GM12878 (cell line): ENCODE measurements around the gene SREK1. TPM values are rescaled to one million over a fixed set of nuclear protein-coding genes. Genes with fewer than 3 reads are reported as not detected.

ENCODE experiments used
- ATAC-seq: fragments of 200-7000 bp; cut with Tn5 transposase; 3 replicates; pipeline ENCODE4 v1.9.1; 2020; ENCODE audit warnings: mild to moderate bottlenecking, moderate library complexity
- BruUV-seq: library from RNA; stranded (reverse); fragments of 400-500 nt; replicated peaks from 2 replicates; lab custom pipeline; 2021; lab: Mats Ljungman, UMichigan
- CTCF ChIA-PET: fragments of 300-600 bp; sonication (Branson Sonifier 250); formaldehyde crosslinking; extraction: SDS; loops from one replicate; lab custom pipeline; 2021; ENCODE audit warnings: inconsistent platforms; lab: Yijun Ruan, JAX
- POLR2A ChIA-PET: fragments of 350-600 bp; formaldehyde crosslinking; extraction: SDS; loops from one replicate; lab custom pipeline; 2021; ENCODE audit warnings: inconsistent platforms; lab: Charles Lee
- RAD21 ChIA-PET: fragments of 300-600 bp; sonication (Branson Sonifier 250); formaldehyde crosslinking; loops from one replicate; lab custom pipeline; 2023; ENCODE audit warnings: antibody characterized with exemption; ENCODE audit not compliant: unreplicated experiment; lab: Charles Lee
- SMC1A ChIA-PET: fragments of 300-600 bp; sonication (Branson Sonifier 250); formaldehyde crosslinking; loops from one replicate; lab custom pipeline; 2023; ENCODE audit not compliant: unreplicated experiment, uncharacterized antibody; lab: Charles Lee
- DNase-seq: peaks from one replicate; pipeline ENCODE4 v3.0.0-alpha.2; 2011; ENCODE audit warnings: low read depth, low spot score
- FAIRE-seq: peaks from 3 replicates; lab custom pipeline; 2011; peaks lifted over from hg19 to GRCh38; lab: Jason Lieb, UNC
- H2AFZ ChIP-seq: 2 replicates; pipeline ENCODE4 v1.6.0; 2011; ENCODE audit warnings: low read depth, low read length, control low read depth; ENCODE audit not compliant: control insufficient read depth
- H3K27ac ChIP-seq: 2 replicates; pipeline ENCODE4 v1.5.1; 2011; ENCODE audit warnings: control low read depth; ENCODE audit not compliant: control insufficient read depth, insufficient read depth
- H3K27me3 ChIP-seq, 2 experiments: replicated peaks in 1 of 2; 2 replicates each; pipeline versions ENCODE4 v1.6.0 to v1.6.1; 2011; ENCODE audit warnings: low read length in 1 of 2; ENCODE audit not compliant: control insufficient read depth in 2 of 2, insufficient read depth in 2 of 2
- H3K36me3 ChIP-seq, 2 experiments: 2 replicates each; pipeline ENCODE4 v1.5.1; 2011; ENCODE audit warnings: low read length in 1 of 2; ENCODE audit not compliant: control insufficient read depth in 2 of 2, insufficient read depth in 2 of 2
- H3K4me1 ChIP-seq: 2 replicates; pipeline ENCODE4 v1.6.1; 2011; ENCODE audit warnings: mild to moderate bottlenecking, low read length, moderate library complexity, mixed read lengths; ENCODE audit not compliant: control insufficient read depth, insufficient read depth
- H3K4me2 ChIP-seq: 2 replicates; pipeline ENCODE4 v1.6.0; 2011; ENCODE audit warnings: control low read depth; ENCODE audit not compliant: control insufficient read depth, insufficient read depth
- H3K4me3 ChIP-seq: fragments of 200-600 bp; sonication (generic); 2 replicates; pipeline ENCODE4 v1.5.1; 2016
- H3K79me2 ChIP-seq: 2 replicates; pipeline ENCODE4 v1.6.0; 2011; ENCODE audit warnings: low read length; ENCODE audit not compliant: control insufficient read depth, insufficient read depth
- H3K9ac ChIP-seq: 2 replicates; pipeline ENCODE4 v1.8.0; 2011; ENCODE audit warnings: low read length, control low read depth, mixed read lengths; ENCODE audit not compliant: control insufficient read depth, insufficient read depth
- H3K9me3 ChIP-seq: replicated peaks from 3 replicates; pipeline ENCODE4 v1.5.1; 2011; ENCODE audit warnings: mild to moderate bottlenecking, low read length; ENCODE audit not compliant: control insufficient read depth, insufficient read depth
- H4K20me1 ChIP-seq: 2 replicates; pipeline ENCODE4 v1.6.0; 2011; ENCODE audit not compliant: control insufficient read depth, insufficient read depth
- ASH2L ChIP-seq: fragments of 300-600, 200-600 bp; sonication (generic); IDR thresholded peaks from 2 replicates; pipeline ENCODE4 v1.6.1; 2017; ENCODE audit warnings: low read depth, mild to moderate bottlenecking, borderline replicate concordance
- BHLHE40 ChIP-seq, 2 experiments: fragments of 450-650 bp in 1 of 2; IDR thresholded peaks; 2 replicates each; pipeline ENCODE4 v1.6.1; 2011 to 2017; ENCODE audit warnings: low read depth in 2 of 2, borderline replicate concordance in 1 of 2, improper control_type of control experiment in 1 of 2, low read length in 1 of 2, mild to moderate bottlenecking in 1 of 2
- CBFB ChIP-seq: IDR thresholded peaks from 2 replicates; pipeline ENCODE4 v1.6.1; 2016; ENCODE audit warnings: antibody characterized with exemption, low read depth
- CUX1 ChIP-seq: IDR thresholded peaks from 2 replicates; pipeline ENCODE4 v1.6.1; 2012; ENCODE audit warnings: improper control_type of control experiment, low read depth, low read length; ENCODE audit not compliant: insufficient replicate concordance
- ESRRA ChIP-seq: IDR thresholded peaks from 2 replicates; pipeline ENCODE4 v1.6.1; 2012; ENCODE audit warnings: mild to moderate bottlenecking, low read length, improper control_type of control experiment
- ETV6 ChIP-seq, 2 experiments: fragments of 450-650 bp in 1 of 2; IDR thresholded peaks in 1 of 2; conservative IDR thresholded peaks in 1 of 2; 2 replicates each; pipeline ENCODE4 v1.6.1; 2014; ENCODE audit warnings: antibody characterized with exemption in 1 of 2, borderline replicate concordance in 1 of 2, low read depth in 1 of 2, mild to moderate bottlenecking in 1 of 2, moderate library complexity in 1 of 2
- HSF1 ChIP-seq: fragments of 150-350 bp; IDR thresholded peaks from 2 replicates; pipeline ENCODE4 v1.6.1; 2014; ENCODE audit warnings: mild to moderate bottlenecking, low read depth, low read length
- NFIC ChIP-seq: IDR thresholded peaks from 2 replicates; pipeline ENCODE4 v1.6.1; 2012; ENCODE audit warnings: low read depth, mild to moderate bottlenecking, inconsistent platforms, low read length, moderate library complexity
- NR2C2 ChIP-seq: IDR thresholded peaks from 2 replicates; pipeline ENCODE4 v1.6.1; 2011; ENCODE audit warnings: borderline replicate concordance, low read depth; ENCODE audit not compliant: control insufficient read depth, insufficient read length
- RB1 ChIP-seq: fragments of 450-650 bp; formaldehyde crosslinking; IDR thresholded peaks from 2 replicates; pipeline ENCODE4 v1.6.1; 2017; ENCODE audit warnings: mild to moderate bottlenecking, borderline replicate concordance
- RELA ChIP-seq: fragments of 450-650 bp; IDR thresholded peaks from 2 replicates; pipeline ENCODE4 v1.8.0; 2014; ENCODE audit warnings: borderline replicate concordance; ENCODE audit not compliant: partially characterized antibody
- SKIL ChIP-seq: fragments of 450-650 bp; IDR thresholded peaks from 2 replicates; pipeline ENCODE4 v1.6.1; 2017; ENCODE audit warnings: mild to moderate bottlenecking, low read depth, inconsistent platforms; ENCODE audit not compliant: poor library complexity, severe bottlenecking
- TBL1XR1 ChIP-seq: IDR thresholded peaks from 2 replicates; pipeline ENCODE4 v1.6.1; 2012; ENCODE audit warnings: low read depth, low read length, improper control_type of control experiment
- WRNIP1 ChIP-seq: IDR thresholded peaks from 2 replicates; pipeline ENCODE4 v1.6.1; 2011; ENCODE audit warnings: low read depth, low read length, improper control_type of control experiment, borderline replicate concordance
- ZZZ3 ChIP-seq: IDR thresholded peaks from 2 replicates; pipeline ENCODE4 v1.6.1; 2011; ENCODE audit warnings: low read depth; ENCODE audit not compliant: control insufficient read depth, insufficient read length
- WGBS: methylation state at CpG from one replicate; pipeline ENCODE4 v1.1.6; 2016; ENCODE audit warnings: low lambda C conversion rate; ENCODE audit not compliant: insufficient replicate concordance, insufficient coverage; ENCODE audit errors: missing lambda C conversion rate; 5-methylcytosine and 5-hydroxymethylcytosine counted together
- in situ Hi-C: fragments of 300-500 bp; cut with MboI; formaldehyde crosslinking; loops from 9 replicates; pipeline ENCODE4 v1.14.3; 2018; ENCODE audit warnings: mixed read lengths
- intact Hi-C: fragments of 100-400 bp; cut with micrococcal nuclease; formaldehyde crosslinking; loops from one replicate; pipeline ENCODE4 v1.14.2; 2022; ENCODE audit not compliant: unreplicated experiment
- polyA plus RNA-seq, 11 experiments: library from polyadenylated mRNA; depleted of rRNA in 4 of 11; unstranded in 6 of 11; stranded (reverse) in 5 of 11; fragments of >200 nt; fragmentation: Nextera tagmentation in 4 of 11; fragmentation: Illumina TruSeq in 1 of 11; extraction: Ambion mirVana in 4 of 11; extraction: Trizol in 1 of 11; gene quantifications; 1 replicate in 1 of 11; 2 replicates in 10 of 11; pipeline versions ENCODE4 v1.2.1 to v1.2.3, GENCODE V29; 2011 to 2016; ENCODE audit warnings: inconsistent platforms in 2 of 11, missing spikeins in 2 of 11, low read depth in 1 of 11
- total RNA-seq, 4 experiments: library from RNA; depleted of rRNA in 3 of 4; stranded (reverse); fragments of >200 nt in 3 of 4; fragmentation: Illumina TruSeq in 1 of 4; extraction: Trizol in 1 of 4; gene quantifications; 2 replicates each; pipeline versions ENCODE4 v1.2.1 to v1.2.3, GENCODE V29; 2013 to 2021

Gene SREK1
- total and polyA plus RNA-seq, 10 of the 15 experiments (the other 5 are each of a cell fraction or from before 2014, with no cell fraction given), result 30.7 to 100 (median 61.5) TPM

GRCh38 chr5:66157046-66157445, 12.9 kb downstream of the SREK1 start:
- intact Hi-C loops, result no loop called here
- DNase-seq, result no peak
- no peak overlapping the region for H3K27ac ChIP-seq
- TF ChIP-seq ZZZ3, result no peak
- TF ChIP-seq SKIL, result no peak
- TF ChIP-seq NFIC, result no peak
- TF ChIP-seq CUX1, result no peak
- TF ChIP-seq ETV6 (conservative IDR thresholded peaks at IDR 0.05 in 1 of 2, IDR thresholded peaks at IDR 0.05 in 1 of 2; ENCODE audit: borderline replicate concordance in 1 of 2, low read depth in 1 of 2), result no peak
- TF ChIP-seq NR2C2, result no peak
- no peak for TF ChIP-seq CBFB
- TF ChIP-seq RELA, result no peak
- no peak for TF ChIP-seq TBL1XR1
- no peak for TF ChIP-seq HSF1
- TF ChIP-seq ASH2L, result no peak
- no peak for TF ChIP-seq RB1
- no peak for TF ChIP-seq BHLHE40 (IDR thresholded peaks at IDR 0.05; ENCODE audit: borderline replicate concordance in 1 of 2, low read depth in 2 of 2, low read length in 1 of 2)
- TF ChIP-seq ESRRA, result no peak
- TF ChIP-seq WRNIP1, result no peak
- TF ChIP-seq, all 136 proteins: peak for 0
- Histone ChIP-seq H3K4me1 (no peaks in the 10 kb centered on the region), H3K36me3 (peaks cover 1 to 28% of the 10 kb centered on the region in 2 experiments), H3K4me2 (no peak overlapping the region), H2AFZ (no peak overlapping the region), H3K27me3 (no peaks in the 10 kb centered on the region), H3K9me3 (no peaks in the 10 kb centered on the region), H3K79me2 (peaks cover 35% of the 10 kb centered on the region), H4K20me1 (no peaks in the 10 kb centered on the region), H3K4me3 (no peak overlapping the region), H3K9ac (no peak overlapping the region)
- RAD21 ChIA-PET, result no interaction called here
- BruUV-seq, result no TSS peak
- in situ Hi-C loops, result no loop called here
- CTCF ChIA-PET, result interaction anchor here (1.4 to 1.7 kb wide), 2 partner anchors 14 to 149 kb away, joined by 3 to 6 read pairs; no protein-coding TSS in a partner anchor
- POLR2A ChIA-PET, result interaction anchor here (1.5 kb wide), 1 partner anchor 10 kb away, joined by 5 read pairs; no protein-coding TSS in a partner anchor
- WGBS, result 88% methylated on average over 1 of the region's 1 CpG
- SMC1A ChIA-PET, result interaction anchor here (0.5 to 1.4 kb wide), 6 partner anchors 8 to 1183 kb away, joined by 3 to 5 read pairs (median 4); no protein-coding TSS in a partner anchor
- FAIRE-seq, result no peak
- ATAC-seq, result peak; percentile 57
